Measurements from ENCODE around the gene RAB3A.

RAB3A gene

GRCh38 chr19:18197306-18197705 is 6.5 kb downstream of the RAB3A start:
- no peak for DNase-seq

- no peak for DNase-seq
Observed at GRCh38 chr19:18196511-18196845, 7.4 kb downstream of the RAB3A start.

GRCh38 chr19:18194554-18195238 is 9.1 kb downstream of the RAB3A start:
- DNase-seq: no peak

- no peak for DNase-seq
Observed at GRCh38 chr19:18194181-18194530, 9.7 kb downstream of the RAB3A start.

DNA sequence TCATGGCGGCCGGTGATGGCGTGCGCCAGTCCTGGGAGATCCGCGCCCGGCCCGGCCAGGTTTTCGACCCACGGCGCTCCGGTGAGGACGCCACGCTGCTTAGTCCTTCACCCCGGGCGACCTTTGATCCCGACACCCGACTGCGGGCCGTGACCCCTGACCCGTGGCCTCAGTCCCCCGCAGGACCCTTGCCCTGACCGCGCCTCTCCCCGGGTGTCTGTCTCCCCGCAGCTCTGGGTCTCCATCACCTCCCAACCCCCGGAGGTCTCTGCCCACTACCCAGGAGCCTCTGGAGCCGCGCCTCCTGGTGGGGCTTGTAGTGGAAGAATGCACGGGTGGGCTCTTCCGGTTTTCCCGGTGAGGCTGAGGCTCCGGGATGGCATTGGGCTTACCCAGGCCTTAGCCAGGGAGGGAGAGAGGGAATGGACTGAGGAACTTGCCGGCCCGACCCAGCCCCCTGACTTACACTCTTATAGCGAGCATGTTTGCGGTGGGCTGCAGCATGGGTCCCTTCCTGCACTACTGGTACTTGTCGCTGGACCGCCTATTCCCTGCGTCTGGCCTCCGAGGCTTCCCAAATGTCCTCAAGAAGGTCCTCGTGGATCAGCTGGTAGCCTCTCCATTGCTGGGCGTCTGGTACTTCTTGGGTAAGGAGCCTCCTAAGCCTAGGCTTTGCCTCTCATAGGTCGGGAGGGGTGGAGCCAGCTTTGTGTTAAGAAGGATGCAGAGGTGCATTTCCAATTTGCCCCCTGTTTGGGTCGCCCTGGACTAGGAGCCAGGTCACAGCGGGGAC is 10.3 kb downstream of the RAB3A start:
- DNase-seq: no peak

GRCh38 chr19:18192673-18193387 is 11.0 kb downstream of the RAB3A start, which contains the start of gene MPV17L2:
Gene MPV17L2, plus strand, starts transcription at chr19:18193218. Its CDS starts 64 bp downstream, at chr19:18193282.
- DNase-seq: peak; percentile 100

- no peak for DNase-seq
Observed at GRCh38 chr19:18191640-18192062, 12.2 kb downstream of the RAB3A start.

DNA sequence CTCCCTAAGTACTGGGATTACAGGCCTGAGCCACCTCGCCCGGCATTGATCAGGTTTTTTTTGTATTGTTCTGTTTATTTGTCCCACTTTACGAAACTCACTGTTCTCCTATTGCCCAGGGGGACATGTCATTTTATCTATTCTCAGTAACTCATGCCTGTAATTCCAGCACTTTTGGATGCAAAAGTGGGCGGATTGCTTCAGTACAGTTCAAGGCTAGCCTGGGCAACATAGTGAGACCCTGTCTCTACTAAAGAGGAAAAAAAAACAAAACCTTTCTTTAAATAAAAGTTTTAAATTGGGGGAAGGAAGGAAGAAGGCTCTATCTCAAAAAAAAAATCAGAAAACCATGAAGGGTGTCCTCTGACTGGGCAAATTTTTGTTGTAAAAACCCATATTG is 13.6 kb downstream of the RAB3A start:
- no peak for DNase-seq

- DNase-seq: no peak
Observed at GRCh38 chr19:18185538-18185937, 18.3 kb downstream of the RAB3A start.

- DNase-seq: no peak
Observed at GRCh38 chr19:18183529-18183928, 20.3 kb downstream of the RAB3A start.

DNA sequence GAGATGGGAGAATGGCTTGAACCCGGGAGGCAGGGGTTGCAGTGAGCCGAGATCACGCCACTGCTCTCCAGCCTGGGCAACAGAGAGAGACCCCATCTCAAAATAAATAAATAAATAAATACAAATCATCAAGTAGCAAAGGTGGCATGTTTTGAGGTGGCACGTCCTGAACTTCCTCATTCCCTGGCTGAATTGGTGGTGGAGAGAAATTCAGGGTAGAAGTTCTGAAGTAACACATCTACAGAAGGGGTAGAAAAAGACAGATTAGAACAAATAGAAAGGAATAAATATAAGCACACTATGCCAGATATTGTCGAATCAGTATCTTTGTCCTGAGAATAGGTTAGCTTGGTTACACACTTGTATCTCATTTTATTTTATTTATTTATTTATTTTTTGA is 23.9 kb downstream of the RAB3A start:
- DNase-seq: no peak

DNA sequence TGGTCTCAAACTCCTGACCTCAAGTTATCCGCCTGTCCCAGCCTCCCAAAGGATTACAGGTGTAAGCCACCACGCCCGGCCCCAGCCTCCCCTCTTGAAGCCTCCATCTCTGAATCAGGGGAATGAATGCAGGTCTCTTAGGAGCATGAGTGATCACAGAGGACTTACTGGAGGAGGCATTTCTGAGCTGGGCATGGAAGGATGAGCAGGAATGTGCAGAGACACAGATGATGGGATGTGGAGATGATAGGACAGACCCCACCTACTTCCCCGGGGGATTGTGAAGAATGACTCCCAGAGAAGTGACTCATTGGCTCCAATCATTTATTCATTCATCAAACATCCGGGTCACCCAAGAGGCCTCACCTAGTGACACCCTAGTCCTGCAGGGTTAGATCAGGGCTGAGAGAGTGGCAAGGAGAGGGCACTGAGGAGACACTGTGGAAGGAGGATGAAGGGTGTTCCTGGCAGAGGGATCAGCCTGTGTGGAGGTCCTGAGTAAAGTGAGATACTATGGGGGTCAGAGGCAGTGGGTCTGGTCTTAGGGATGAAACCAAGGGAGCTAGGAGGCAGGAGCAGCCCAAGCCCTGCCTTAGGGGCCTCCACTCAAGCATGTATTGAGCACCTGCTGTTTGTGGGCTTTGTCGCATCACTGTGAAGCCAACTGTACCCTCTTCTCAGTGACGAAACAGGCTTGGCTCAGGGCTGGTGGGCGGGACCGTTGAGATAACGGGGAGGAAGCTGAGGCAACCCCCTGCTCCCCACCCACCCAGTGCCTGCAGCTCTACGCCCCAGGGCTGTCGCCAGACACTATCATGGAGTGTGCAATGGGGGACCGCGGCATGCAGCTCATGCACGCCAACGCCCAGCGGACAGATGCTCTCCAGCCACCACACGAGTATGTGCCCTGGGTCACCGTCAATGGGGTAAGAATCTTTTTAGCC is 27.2 kb downstream of the RAB3A start:
- no peak for DNase-seq

GRCh38 chr19:18174983-18175382 is 28.9 kb downstream of the RAB3A start:
- DNase-seq: no peak

DNA sequence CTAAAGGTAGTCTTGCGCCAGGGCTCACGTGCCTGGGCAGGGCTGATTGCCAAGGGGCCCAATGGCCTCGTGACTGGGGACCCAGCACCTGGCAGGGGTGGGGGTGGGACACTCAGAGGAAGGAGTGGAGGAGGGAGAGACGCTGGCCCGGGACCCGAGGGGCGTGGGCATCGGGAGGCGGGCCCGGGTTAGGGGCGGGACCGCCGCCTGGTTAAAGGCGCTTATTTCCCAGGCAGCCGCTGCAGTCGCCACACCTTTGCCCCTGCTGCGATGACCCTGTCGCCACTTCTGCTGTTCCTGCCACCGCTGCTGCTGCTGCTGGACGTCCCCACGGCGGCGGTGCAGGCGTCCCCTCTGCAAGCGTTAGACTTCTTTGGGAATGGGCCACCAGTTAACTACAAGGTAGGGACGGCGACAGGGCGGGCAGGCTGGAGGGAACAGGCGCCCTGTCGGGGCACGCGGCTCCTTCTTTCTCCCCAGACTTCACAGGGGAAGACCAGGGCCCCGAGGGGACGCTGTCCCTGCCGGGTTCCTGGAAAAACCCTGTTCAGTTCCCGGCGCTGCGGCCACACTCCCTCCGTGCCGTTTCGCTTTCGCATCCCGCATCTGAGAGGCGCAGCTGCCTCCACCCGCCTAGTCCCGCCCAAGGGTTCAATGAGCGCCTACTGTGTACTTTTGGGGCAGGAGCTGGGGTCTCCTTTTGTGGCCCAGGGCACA is 30.1 kb downstream of the RAB3A start, which contains the start of gene IFI30:
Gene IFI30, plus strand, starts transcription at position 242 of the 717 bp plus-strand sequence. Its CDS starts 29 bp downstream, at position 271.
- peak; percentile 83 for DNase-seq

- no peak for DNase-seq
Observed at GRCh38 chr19:18173054-18173571, 30.7 kb downstream of the RAB3A start.

DNA sequence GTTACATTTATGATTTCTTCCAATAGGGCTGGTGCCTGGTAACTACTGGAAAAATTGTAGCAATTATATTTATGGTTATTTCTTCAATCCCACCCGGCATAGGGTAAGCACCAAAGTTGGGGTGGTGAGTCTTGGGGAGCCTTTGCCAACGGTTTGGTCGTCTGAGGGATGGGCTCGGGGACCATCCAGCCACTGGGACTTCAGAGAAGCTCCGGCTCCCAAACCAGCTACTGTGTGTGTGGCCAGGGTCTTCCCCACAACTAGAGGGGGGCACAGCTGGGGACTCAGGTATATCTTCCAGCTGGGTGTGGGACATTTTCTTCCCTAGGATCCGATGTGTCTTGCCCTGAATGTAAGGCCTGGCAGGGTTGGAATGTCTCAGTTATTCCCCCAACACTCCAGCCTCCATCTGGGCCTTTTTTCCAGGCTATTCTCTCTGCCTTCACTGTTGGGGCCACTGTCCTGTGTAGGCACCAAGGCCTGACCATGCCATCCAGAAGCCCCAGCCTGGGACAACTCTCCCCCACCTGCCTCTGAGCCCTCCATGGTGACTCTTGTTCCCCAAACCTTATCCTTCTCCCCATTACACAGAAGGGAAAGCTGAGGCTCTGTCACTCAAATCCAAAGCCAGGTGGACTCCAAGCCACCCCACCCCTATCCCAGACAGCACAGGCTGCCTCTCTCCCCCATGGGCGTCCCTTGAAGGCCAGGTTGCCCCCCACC is 31.4 kb downstream of the RAB3A start:
- no peak for DNase-seq

DNA sequence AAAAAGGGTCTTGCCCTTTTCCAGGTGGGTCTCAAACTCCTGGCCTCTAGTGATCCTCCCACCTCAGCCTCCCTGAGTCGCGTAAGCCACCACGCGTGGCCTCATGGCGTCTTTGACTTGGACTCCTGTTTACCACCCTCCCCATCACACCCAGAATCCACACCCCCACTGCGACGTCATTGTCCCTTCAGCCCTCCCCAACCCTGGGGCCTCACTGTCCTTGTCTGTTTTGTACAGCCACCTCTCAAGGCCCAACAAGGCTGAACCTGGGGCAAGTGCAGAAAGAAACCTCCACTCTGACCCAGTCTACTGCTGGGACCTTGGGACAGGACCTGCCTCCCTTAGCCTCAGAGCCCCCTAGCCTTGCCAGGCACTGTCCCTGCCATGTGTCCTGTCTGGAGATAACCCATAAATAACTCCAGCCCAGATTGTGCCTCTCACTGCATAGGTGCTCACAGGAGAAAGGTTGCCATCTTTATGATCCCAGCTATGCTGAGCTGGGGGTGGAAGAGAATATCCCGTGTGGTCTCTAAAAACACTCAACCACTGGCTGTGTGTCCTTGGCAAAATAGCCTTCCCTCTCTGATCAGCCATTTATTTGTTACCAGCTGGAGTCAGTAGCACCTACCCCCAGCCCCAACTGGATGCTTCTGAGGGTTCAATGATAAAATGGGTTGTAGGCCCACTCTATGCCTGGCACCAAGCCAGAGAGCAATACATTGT is 32.1 kb downstream of the RAB3A start:
- DNase-seq: no peak

DNA sequence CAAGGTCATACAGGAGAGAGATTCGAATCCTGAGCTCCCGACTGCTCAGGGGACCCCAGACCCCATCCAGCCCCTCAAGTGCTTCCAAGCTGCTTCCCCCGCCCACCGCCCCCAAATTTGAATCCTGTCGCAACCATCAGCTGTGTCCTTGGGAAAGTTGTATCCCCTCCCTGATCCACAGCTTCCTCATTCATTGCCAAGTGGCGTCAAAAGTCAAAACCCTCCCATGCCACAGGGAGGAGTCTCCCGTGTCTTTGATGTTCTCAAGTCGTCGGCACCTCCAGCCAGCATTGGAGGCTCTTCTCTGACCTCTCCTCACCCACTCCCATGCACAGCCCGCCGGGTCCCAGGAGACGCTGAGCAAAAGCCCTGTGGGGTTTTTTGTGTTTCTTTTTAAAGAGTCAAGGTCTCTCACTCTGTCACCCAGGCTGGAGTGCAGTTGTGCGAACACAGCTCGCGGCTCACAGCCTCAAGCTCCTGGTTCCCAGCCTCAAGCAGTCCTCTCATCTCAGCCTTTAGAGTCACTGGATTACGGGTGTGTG is 33.1 kb downstream of the RAB3A start:
- no peak for DNase-seq

- no peak for DNase-seq
Observed at GRCh38 chr19:18168673-18169381, 35.0 kb downstream of the RAB3A start.
